HepG2 (cell line): Measurements from ENCODE around the gene TBL3. TPM values are rescaled to one million over a fixed set of nuclear protein-coding genes. Genes with fewer than 3 reads are reported as not detected.

Experiments used
- ASH2L ChIP-seq: fragments of 300-600, 200-600 bp; sonication (generic); IDR thresholded peaks from 2 replicates; pipeline ENCODE4 v1.7.0; 2017; ENCODE audit warnings: low read depth, mild to moderate bottlenecking, moderate library complexity, mixed read lengths, low read length; ENCODE audit not compliant: insufficient read length
- BRF2 ChIP-seq: sonication (generic); formaldehyde crosslinking; IDR thresholded peaks from 2 replicates; pipeline ENCODE4 v1.8.1; 2022; ENCODE audit warnings: mild to moderate bottlenecking, missing genetic modification reagents
- CTCF ChIP-seq: sonication (generic); formaldehyde crosslinking; IDR thresholded peaks from 2 replicates; pipeline ENCODE4 v1.5.0; 2020; ENCODE audit warnings: mild to moderate bottlenecking, missing genetic modification reagents, moderate library complexity
- IRX3 ChIP-seq: sonication (generic); formaldehyde crosslinking; IDR thresholded peaks from 2 replicates; pipeline ENCODE4 v1.8.1; 2023; ENCODE audit warnings: mild to moderate bottlenecking, low read depth, missing genetic modification reagents, borderline replicate concordance
- KMT2A ChIP-seq: sonication (generic); formaldehyde crosslinking; IDR thresholded peaks from 2 replicates; pipeline ENCODE4 v1.4.0; 2020; ENCODE audit warnings: missing genetic modification reagents
- MYPOP ChIP-seq: sonication (generic); formaldehyde crosslinking; IDR thresholded peaks from 2 replicates; pipeline ENCODE4 v1.8.1; 2023; ENCODE audit warnings: mild to moderate bottlenecking, moderate library complexity, missing genetic modification reagents
- NPAS2 ChIP-seq: sonication (generic); formaldehyde crosslinking; IDR thresholded peaks from 2 replicates; pipeline ENCODE4 v1.8.0; 2022; ENCODE audit warnings: mild to moderate bottlenecking, missing genetic modification reagents, borderline replicate concordance
- PAWR ChIP-seq: sonication (generic); formaldehyde crosslinking; IDR thresholded peaks from 2 replicates; pipeline ENCODE4 v1.4.0; 2020; ENCODE audit warnings: missing genetic modification reagents, mild to moderate bottlenecking, borderline replicate concordance
- PHF8 ChIP-seq: sonication (generic); formaldehyde crosslinking; IDR thresholded peaks from 2 replicates; pipeline ENCODE4 v1.5.0; 2020; ENCODE audit warnings: missing genetic modification reagents
- SIX4 ChIP-seq: sonication (generic); formaldehyde crosslinking; IDR thresholded peaks from 2 replicates; pipeline ENCODE4 v1.4.0; 2020; ENCODE audit warnings: missing genetic modification reagents
- TFDP1 ChIP-seq: IDR thresholded peaks from 2 replicates; pipeline ENCODE4 v1.6.1; 2016; ENCODE audit warnings: missing compliant biosample characterization, missing genetic modification reagents, borderline replicate concordance
- TGIF2 ChIP-seq: IDR thresholded peaks from 2 replicates; pipeline ENCODE4 v1.6.1; 2016; ENCODE audit warnings: control low read depth, missing compliant biosample characterization
- ZBTB38 ChIP-seq: sonication (generic); formaldehyde crosslinking; IDR thresholded peaks from 2 replicates; pipeline ENCODE4 v1.5.1; 2020; ENCODE audit warnings: mild to moderate bottlenecking, missing genetic modification reagents
- ZC3H13 ChIP-seq: sonication (generic); formaldehyde crosslinking; IDR thresholded peaks from 2 replicates; pipeline ENCODE4 v1.8.1; 2023; ENCODE audit warnings: mild to moderate bottlenecking, missing genetic modification reagents, moderate library complexity
- ZFP82 ChIP-seq: sonication (generic); formaldehyde crosslinking; IDR thresholded peaks from 2 replicates; pipeline ENCODE4 v1.5.1; 2020; ENCODE audit warnings: mild to moderate bottlenecking, missing genetic modification reagents, borderline replicate concordance
- ZNF382 ChIP-seq: sonication (generic); formaldehyde crosslinking; IDR thresholded peaks from 2 replicates; pipeline ENCODE4 v1.5.0; 2020; ENCODE audit warnings: missing genetic modification reagents, mild to moderate bottlenecking, borderline replicate concordance
- ZNF430 ChIP-seq: sonication (generic); formaldehyde crosslinking; IDR thresholded peaks from 2 replicates; pipeline ENCODE4 v1.9.0; 2021; ENCODE audit warnings: mild to moderate bottlenecking, missing genetic modification reagents
- ZNF513 ChIP-seq: sonication (generic); formaldehyde crosslinking; conservative IDR thresholded peaks from 2 replicates; pipeline ENCODE4 v1.5.0; 2020; ENCODE audit warnings: missing genetic modification reagents
- ZNF547 ChIP-seq: sonication (generic); formaldehyde crosslinking; IDR thresholded peaks from 2 replicates; pipeline ENCODE4 v1.5.1; 2020; ENCODE audit warnings: mild to moderate bottlenecking, missing genetic modification reagents
- ZNF580 ChIP-seq: IDR thresholded peaks from 2 replicates; pipeline ENCODE4 v1.6.1; 2016; ENCODE audit warnings: low read depth, borderline replicate concordance
- ZNF672 ChIP-seq: sonication (generic); formaldehyde crosslinking; IDR thresholded peaks from 2 replicates; pipeline ENCODE4 v1.8.1; 2022; ENCODE audit warnings: missing genetic modification reagents
- ZSCAN29 ChIP-seq: sonication (generic); formaldehyde crosslinking; conservative IDR thresholded peaks from 2 replicates; pipeline ENCODE4 v1.4.0; 2020; ENCODE audit warnings: mild to moderate bottlenecking, missing genetic modification reagents
- polyA plus RNA-seq, 8 experiments: library from polyadenylated mRNA; depleted of rRNA in 3 of 8; stranded (reverse) in 7 of 8; unstranded in 1 of 8; fragments of >200 nt; fragmentation: Illumina TruSeq in 4 of 8; extraction: Trizol in 4 of 8; gene quantifications; 2 replicates each; pipeline versions ENCODE4 v1.2.1 to v1.2.3, GENCODE V29; 2011 to 2016; ENCODE audit warnings: low read depth in 4 of 8, missing spikeins in 1 of 8, mixed read lengths in 1 of 8; ENCODE audit not compliant: insufficient read depth in 1 of 8
- total RNA-seq, 5 experiments: library from RNA; depleted of rRNA; stranded (reverse); fragments of >200 nt; fragmentation: Illumina TruSeq; extraction: Trizol; gene quantifications; 2 replicates each; pipeline ENCODE4 v1.2.3, GENCODE V29; 2016; ENCODE audit warnings: low read depth in 1 of 5

TBL3 gene
- total and polyA plus RNA-seq, 2 of the 13 experiments (the other 11 are each of a cell fraction or from before 2014, with no cell fraction given) = 16.8 to 38.0 TPM

GRCh38 chr16:1929578-1930337, 42.1 kb upstream of the TBL3 start (continued):
- TF ChIP-seq ZNF672 (CRISPR knock-in tag) (no peak), ZNF580 (CRISPR knock-in tag) (peak; percentile 47; the same call in 1 of the 2 replicates), ZNF430 (CRISPR knock-in tag) (peak; percentile 86), MYPOP (no peak; the same call in 1 of the 2 replicates), ZBTB38 (CRISPR knock-in tag) (peak; percentile 96), PHF8 (CRISPR knock-in tag) (peak; percentile 67; the same call in 1 of the 2 replicates), PAWR (CRISPR knock-in tag) (0 out of 2 replicates have a peak, but pooled peaks have one; percentile 15), ZNF382 (no peak), ZNF547 (CRISPR knock-in tag) (peak; percentile 91), ZNF513 (CRISPR knock-in tag) (no peak; the same call in 1 of the 2 replicates), ZC3H13 (CRISPR knock-in tag) (peak; percentile 86), SIX4 (peak; percentile 9; the same call in 1 of the 2 replicates), ZFP82 (CRISPR knock-in tag) (peak; percentile 55; the same call in 1 of the 2 replicates), ASH2L (peak; percentile 26), BRF2 (CRISPR knock-in tag) (peak; percentile 82), IRX3 (CRISPR knock-in tag) (peak; percentile 97), ZSCAN29 (CRISPR knock-in tag) (no peak; the same call in 1 of the 2 replicates), TGIF2 (no peak), NPAS2 (CRISPR knock-in tag) (no peak), KMT2A (CRISPR knock-in tag) (no peak), CTCF (peak; percentile 90), TFDP1 (CRISPR knock-in tag) (peak; percentile 98)
